ENCODE measurements around the gene EMD.
A peak's percentile ranks its signal among the peaks of the same experiment; 100 is the strongest.

Gene EMD

DNA sequence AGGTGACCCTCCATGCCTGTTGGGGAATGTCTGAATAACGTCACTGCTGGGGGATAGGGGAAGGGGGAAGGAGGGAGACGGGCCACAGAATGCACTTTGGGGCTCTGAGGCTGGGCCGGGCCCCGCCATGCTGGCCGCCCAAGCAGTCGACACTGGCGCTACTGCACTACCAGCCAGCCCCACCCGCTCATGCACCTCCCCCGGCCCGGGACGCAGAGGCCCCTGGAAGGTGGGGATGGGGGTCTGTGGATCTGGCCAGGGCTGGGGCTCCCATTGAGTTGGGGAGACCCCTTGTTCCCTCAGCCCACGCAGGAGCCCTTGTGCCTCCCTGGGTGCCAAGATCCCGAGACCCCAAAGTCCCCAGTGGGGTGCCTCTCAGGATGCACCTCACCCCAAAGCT lies 22.5 kb upstream of the EMD start:
- Histone ChIP-seq H3K4me3 (peak overlapping the region; percentile 17), H3K27ac (peak overlapping the region in 1 of 2 donors; percentile 72)
- no peak for DNase-seq (ENCODE audit: low spot score)
- TF ChIP-seq, protein P1, sequence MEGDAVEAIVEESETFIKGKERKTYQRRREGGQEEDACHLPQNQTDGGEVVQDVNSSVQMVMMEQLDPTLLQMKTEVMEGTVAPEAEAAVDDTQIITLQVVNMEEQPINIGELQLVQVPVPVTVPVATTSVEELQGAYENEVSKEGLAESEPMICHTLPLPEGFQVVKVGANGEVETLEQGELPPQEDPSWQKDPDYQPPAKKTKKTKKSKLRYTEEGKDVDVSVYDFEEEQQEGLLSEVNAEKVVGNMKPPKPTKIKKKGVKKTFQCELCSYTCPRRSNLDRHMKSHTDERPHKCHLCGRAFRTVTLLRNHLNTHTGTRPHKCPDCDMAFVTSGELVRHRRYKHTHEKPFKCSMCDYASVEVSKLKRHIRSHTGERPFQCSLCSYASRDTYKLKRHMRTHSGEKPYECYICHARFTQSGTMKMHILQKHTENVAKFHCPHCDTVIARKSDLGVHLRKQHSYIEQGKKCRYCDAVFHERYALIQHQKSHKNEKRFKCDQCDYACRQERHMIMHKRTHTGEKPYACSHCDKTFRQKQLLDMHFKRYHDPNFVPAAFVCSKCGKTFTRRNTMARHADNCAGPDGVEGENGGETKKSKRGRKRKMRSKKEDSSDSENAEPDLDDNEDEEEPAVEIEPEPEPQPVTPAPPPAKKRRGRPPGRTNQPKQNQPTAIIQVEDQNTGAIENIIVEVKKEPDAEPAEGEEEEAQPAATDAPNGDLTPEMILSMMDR (IDR thresholded peaks at IDR 0.05) = no peak

DNA sequence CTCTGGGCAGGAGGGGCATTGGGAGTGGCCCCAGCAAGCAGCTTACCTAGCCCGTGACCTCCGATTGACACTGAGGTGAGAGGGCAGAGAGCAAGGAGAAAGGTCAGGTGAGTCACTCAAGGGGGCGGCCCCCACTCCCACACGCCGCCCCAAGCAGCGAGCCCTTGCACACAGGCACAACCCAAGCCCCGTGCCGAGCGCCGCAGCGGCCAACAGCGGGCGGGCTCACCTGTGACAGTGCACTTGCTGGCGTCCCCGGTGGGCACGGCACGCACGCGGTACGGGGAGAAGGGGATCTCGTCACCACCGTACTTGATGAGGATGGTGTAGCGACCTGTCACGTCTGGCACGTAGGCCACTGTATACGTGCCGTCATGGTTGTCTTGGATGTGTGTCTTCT lies 21.9 kb upstream of the EMD start:
- TF ChIP-seq, protein P1 (IDR thresholded peaks at IDR 0.05) = no peak
- no peak for DNase-seq (ENCODE audit: low spot score)
- H3K27ac ChIP-seq = peak overlapping the region in 1 of 2 donors; percentile 72
- H3K4me3 ChIP-seq = peak overlapping the region; percentile 4

DNA sequence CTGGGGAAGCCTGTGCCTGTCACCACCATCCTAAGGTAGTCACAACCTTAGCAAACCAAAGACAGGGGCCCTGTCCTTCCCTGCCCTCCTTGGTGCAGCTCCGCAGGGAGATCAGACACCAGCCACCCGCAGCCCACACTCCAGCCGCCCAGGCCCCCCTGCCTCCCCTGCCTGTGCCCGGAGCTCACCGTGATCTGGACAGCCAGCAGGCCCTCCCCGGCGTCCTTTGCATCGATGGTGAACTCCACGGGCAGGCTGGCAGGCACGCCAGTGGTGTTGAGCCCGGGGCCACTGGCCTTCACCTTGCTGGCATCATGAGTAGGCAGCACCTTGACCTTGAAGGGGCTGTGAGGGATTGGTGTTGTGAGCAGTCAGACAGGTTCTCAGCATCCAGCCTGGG lies 21.1 kb upstream of the EMD start:
- Histone ChIP-seq H3K27ac (peak overlapping the region in 1 of 2 donors; percentile 72), H3K4me3 (peak overlapping the region; percentile 38)
- TF ChIP-seq, protein P1 (IDR thresholded peaks at IDR 0.05) = no peak
- DNase-seq (ENCODE audit: low spot score) = no peak

DNA sequence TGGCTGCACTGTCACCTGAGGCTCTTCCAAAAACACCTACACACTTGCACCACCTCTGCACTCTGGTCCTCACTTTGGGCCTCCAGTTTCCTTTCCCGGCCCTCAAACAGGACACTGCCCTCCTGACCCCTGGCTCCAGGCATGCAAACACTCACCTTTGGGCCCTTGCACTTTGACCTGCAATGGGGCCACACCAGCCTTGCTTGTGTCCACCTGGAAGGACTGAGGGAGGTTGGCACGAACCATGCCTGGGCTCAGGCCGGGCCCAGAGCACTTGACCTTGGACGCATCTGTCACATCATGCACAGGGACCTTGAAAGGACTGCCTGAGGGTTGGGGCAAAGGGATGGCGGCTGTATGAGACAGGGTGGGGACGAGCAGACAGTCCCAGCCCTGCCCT lies 20.3 kb upstream of the EMD start:
- peak overlapping the region in 1 of 2 donors; percentile 72 for H3K27ac ChIP-seq
- H3K4me3 ChIP-seq = peak overlapping the region; percentile 38
- TF ChIP-seq, protein P1 (IDR thresholded peaks at IDR 0.05) = no peak
- DNase-seq (ENCODE audit: low spot score) = no peak

DNA sequence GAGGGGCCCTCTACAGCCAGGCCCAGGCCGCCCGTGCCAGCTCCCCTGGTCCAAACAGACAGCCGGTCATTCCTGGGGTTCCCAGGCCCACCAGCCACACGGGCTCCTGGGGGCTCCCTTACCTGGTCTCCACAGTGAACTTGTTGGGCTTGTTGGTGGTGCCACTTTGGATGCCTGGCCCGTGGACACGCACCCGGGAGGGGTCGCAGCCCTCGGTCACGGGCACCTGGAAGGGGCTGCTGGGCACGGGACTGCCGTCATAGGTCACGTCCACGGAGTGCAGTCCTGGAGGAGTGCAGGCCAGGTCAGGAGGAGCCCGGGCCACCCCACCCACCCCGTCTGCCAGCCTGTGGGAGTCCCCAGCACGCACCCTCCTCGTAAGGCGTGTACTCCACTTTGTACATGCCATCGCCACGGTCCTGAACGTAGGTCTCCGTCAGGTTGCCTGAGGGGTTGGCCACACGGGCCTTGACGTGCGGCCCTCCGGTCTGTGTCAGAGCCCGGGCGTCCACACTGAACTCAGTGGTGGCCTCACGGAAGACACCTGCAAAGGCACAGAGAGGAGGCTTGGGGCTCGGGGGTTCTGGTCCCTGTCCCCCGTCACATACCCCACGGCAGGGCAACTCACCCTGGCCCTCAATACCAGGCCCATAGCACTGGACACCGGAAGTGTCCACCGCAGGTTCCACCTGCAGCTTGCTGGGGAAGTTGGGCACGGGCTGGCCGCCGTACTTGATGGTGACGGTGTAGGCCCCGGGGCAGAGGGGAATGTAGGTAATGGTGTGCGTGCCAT lies 19.5 kb upstream of the EMD start:
- TF ChIP-seq, protein P1 (IDR thresholded peaks at IDR 0.05) = no peak
- Histone ChIP-seq H3K27ac (peak overlapping the region; percentile 37 to 72), H3K4me3 (peak overlapping the region; percentile 38)
- DNase-seq (ENCODE audit: low spot score) = no peak

DNA sequence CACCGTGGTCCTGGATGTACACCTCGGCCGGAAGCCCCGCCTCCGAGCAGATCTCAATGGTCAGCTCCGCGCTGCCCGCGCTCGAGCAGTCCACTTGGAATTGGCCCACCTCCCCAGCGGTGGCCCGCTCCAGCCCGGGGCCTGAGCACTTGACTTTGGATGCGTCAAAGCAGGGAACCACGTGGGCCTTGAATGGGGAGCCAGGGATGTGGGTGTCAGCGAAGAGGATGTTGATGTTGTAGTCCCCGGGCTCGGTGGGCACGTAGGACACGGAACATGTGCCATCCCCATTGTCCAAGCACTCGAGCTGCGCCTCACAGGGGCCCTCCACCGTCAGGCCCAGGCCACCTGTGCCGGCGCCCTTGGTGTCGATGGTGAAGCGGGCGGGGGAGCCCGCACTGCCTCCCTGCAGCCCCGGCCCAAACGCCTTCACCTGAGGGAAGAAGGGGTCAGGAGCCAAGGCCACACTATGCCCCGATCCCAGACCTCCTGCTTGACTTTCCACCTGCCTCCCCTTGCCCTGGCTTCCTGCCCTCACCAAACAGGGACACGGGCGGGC lies 18.9 kb upstream of the EMD start:
- H3K27ac ChIP-seq = peak overlapping the region; percentile 37 to 72
- TF ChIP-seq, protein P1 (IDR thresholded peaks at IDR 0.05) = no peak

More for the DNA sequence above, 18.9 kb upstream of the EMD start:
- DNase-seq (ENCODE audit: low spot score) = no peak
- H3K4me3 ChIP-seq = peak overlapping the region; percentile 38

All from coronary artery (tissue), 2 donors.